Stimulated activated naive CD8-positive, alpha-beta T cell treated with anti-CD3 and anti-CD28 coated beads, Interleukin-15, Interleukin-2, amounts not matched to agents 100 ng/mL and 50 ng/mL, for 24 hours (primary cell): ENCODE measurements around the gene ASCC3.
A peak's percentile ranks its signal among the peaks of the same experiment; 100 is the strongest.

Experiments used
- H3K27ac Mint-ChIP-seq: one replicate; pipeline ENCODE4 v1.8.0; 2021; ENCODE audit warnings: mild to moderate bottlenecking, mixed read lengths
- H3K27me3 Mint-ChIP-seq: one replicate; pipeline ENCODE4 v1.8.0; 2021; ENCODE audit warnings: mixed read lengths
- H3K36me3 Mint-ChIP-seq: one replicate; pipeline ENCODE4 v1.8.0; 2021; ENCODE audit warnings: low read depth, mixed read lengths
- H3K4me1 Mint-ChIP-seq: one replicate; pipeline ENCODE4 v1.8.0; 2021; ENCODE audit warnings: low read depth, mixed read lengths
- H3K4me3 Mint-ChIP-seq: one replicate; pipeline ENCODE4 v1.8.0; 2021; ENCODE audit warnings: mild to moderate bottlenecking, mixed read lengths
- H3K9me3 Mint-ChIP-seq: one replicate; pipeline ENCODE4 v1.8.0; 2021; ENCODE audit warnings: mixed read lengths

ASCC3 gene

DNA sequence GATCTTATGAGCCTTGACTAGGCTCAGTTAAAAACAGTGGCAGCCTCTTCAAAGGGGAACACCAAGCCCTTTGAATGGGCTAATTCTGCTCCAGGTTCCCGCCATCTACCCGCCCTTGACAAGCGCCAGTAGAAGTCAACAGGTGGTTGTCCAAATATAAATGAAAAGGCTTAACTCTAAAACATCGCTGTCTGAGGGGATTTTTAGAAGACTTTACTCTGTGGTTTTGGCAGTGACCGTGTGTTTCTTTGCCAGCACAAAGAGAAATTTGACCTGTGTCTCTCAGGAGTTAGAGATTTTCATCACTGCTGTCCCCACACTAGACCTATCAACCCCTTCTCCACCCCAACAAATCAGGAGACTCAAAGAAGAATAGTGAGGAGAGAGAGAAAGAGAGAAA lies 396.7 kb downstream of the ASCC3 start:
- Mint-ChIP-seq H3K36me3 (no peaks in the 10 kb centered on the region), H3K27ac (peak overlapping the region; percentile 73)

GRCh38 chr6:100482698-100483097 lies 398.4 kb downstream of the ASCC3 start:
- peaks cover 19% of the 10 kb centered on the region for H3K27me3 Mint-ChIP-seq
- no peak overlapping the region for H3K4me3 Mint-ChIP-seq
- no peak overlapping the region for H3K27ac Mint-ChIP-seq
- peaks cover 5% of the 10 kb centered on the region for H3K4me1 Mint-ChIP-seq
- H3K9me3 Mint-ChIP-seq, result no peaks in the 10 kb centered on the region
- no peaks in the 10 kb centered on the region for H3K36me3 Mint-ChIP-seq

More for the DNA sequence above, 396.7 kb downstream of the ASCC3 start:
- H3K9me3 Mint-ChIP-seq, result no peaks in the 10 kb centered on the region
- H3K4me3 Mint-ChIP-seq, result no peak overlapping the region
- peaks cover 31% of the 10 kb centered on the region for H3K27me3 Mint-ChIP-seq
- peaks cover 5% of the 10 kb centered on the region for H3K4me1 Mint-ChIP-seq

- Mint-ChIP-seq H3K36me3 (no peaks in the 10 kb centered on the region), H3K4me1 (no peaks in the 10 kb centered on the region), H3K9me3 (no peaks in the 10 kb centered on the region), H3K4me3 (no peak overlapping the region), H3K27ac (no peak overlapping the region), H3K27me3 (peaks cover 28% of the 10 kb centered on the region)
Observed at GRCh38 chr6:100479179-100480035, 401.7 kb downstream of the ASCC3 start.

GRCh38 chr6:100475554-100476320 lies 405.4 kb downstream of the ASCC3 start:
- Mint-ChIP-seq H3K36me3 (no peaks in the 10 kb centered on the region), H3K4me1 (peaks cover 10% of the 10 kb centered on the region), H3K4me3 (no peak overlapping the region), H3K9me3 (peaks cover 3% of the 10 kb centered on the region), H3K27ac (no peak overlapping the region), H3K27me3 (peaks cover 54% of the 10 kb centered on the region)

DNA sequence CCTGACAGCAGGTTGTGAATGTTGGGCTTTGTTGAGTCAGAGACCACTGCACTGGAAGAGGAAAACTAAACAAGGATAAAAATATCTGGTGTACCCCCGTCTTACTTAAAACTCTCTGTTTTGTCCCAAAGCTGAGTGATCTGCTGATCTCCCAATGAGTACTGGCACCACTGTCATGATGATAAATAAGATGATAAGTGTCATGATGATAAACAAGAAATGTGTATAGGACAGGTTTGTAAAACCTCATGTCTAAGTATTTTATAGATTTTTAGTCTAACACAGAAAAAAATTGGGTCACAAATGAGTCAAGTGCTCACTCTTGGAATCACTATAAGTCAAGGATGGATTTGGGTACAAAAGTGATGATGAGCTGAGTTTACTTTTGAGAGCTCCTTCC lies 407.9 kb downstream of the ASCC3 start:
- peaks cover 76% of the 10 kb centered on the region for H3K27me3 Mint-ChIP-seq

GRCh38 chr6:100472674-100473073 lies 408.5 kb downstream of the ASCC3 start:
- Mint-ChIP-seq H3K4me3 (no peak overlapping the region), H3K27me3 (peaks cover 81% of the 10 kb centered on the region), H3K27ac (no peak overlapping the region), H3K4me1 (peaks cover 14% of the 10 kb centered on the region), H3K9me3 (peaks cover 7% of the 10 kb centered on the region), H3K36me3 (peaks cover 5% of the 10 kb centered on the region)

More for the DNA sequence above, 407.9 kb downstream of the ASCC3 start:
- no peak overlapping the region for H3K4me3 Mint-ChIP-seq
- H3K9me3 Mint-ChIP-seq, result peaks cover 3% of the 10 kb centered on the region
- no peak overlapping the region for H3K27ac Mint-ChIP-seq
- no peaks in the 10 kb centered on the region for H3K36me3 Mint-ChIP-seq
- H3K4me1 Mint-ChIP-seq, result peaks cover 10% of the 10 kb centered on the region

DNA sequence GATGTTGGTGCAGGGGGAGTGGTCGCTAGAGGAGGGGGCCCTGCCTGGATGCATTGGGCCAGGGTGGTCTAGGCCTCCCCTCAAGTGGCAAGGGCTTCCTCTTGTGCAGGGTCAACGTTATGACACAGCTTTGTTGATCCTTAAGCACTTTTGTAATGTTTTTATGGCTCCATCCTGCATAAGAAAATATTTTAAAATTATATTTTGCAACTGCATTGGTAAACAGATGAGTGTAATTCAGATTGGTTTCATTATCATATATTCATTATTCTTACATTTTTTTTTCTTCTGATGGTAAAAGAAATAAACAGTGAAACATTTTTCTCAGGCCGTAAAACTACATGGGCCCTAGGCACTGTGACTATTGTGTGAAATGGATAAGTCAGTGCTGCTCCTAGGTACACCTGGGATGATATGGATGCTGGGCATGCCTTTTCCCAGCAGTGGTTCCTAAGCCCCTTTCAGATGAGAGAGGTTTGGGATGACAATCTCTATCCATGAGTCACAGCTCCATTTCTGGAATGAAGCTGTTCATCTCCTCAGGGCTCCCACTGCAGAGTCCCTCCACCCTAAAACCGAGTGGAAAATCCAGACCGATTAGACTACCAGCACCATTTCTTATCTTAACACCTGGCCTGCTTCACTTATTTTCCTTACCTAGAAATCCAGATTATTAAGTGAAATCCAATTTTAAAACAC lies 410.6 kb downstream of the ASCC3 start:
- H3K4me3 Mint-ChIP-seq, result no peak overlapping the region
- H3K9me3 Mint-ChIP-seq, result peaks cover 12% of the 10 kb centered on the region
- H3K27me3 Mint-ChIP-seq, result peaks cover 88% of the 10 kb centered on the region
- H3K36me3 Mint-ChIP-seq, result peaks cover 11% of the 10 kb centered on the region
- H3K27ac Mint-ChIP-seq, result no peak overlapping the region
- H3K4me1 Mint-ChIP-seq, result peaks cover 26% of the 10 kb centered on the region

DNA sequence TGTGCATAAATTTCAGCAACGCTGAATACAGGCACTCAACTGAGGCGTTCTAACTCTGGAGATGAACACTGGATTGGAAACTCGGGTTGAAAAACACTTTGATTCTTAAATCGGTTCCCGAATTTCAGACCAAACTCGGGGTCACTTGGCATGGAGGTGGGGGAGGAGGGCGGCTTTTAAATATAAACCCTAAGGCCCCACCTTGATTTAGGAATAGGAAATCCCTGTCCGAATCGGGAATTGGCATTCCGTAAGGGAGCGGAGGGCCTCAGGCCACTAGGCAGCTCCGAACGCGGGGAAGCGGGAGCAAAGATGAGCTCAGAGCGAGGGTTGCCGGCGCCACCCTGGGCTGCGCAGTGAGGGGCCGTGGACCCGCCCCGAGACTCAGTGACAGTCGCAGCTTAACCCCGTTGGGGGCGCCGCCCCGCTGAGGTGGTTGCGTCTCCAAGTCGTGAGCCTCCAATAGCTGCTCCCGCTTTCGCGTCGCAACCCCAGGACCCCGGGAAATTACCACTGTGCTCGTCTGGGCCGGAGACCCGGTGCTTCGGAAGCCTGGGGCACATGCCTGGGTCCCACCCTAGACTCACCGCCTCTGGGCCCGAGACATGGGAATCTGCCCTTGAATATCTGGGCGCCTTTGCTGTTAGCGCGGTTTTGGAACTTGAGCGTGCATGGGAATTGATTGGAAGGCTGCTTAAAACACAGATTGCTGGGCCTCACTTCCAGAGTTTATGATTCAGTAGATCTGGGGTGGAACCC lies 411.8 kb downstream of the ASCC3 start:
- peaks cover 12% of the 10 kb centered on the region for H3K9me3 Mint-ChIP-seq
- no peak overlapping the region for H3K4me3 Mint-ChIP-seq
- H3K27me3 Mint-ChIP-seq, result peaks cover 89% of the 10 kb centered on the region
- H3K36me3 Mint-ChIP-seq, result peaks cover 11% of the 10 kb centered on the region
- H3K27ac Mint-ChIP-seq, result no peak overlapping the region
- H3K4me1 Mint-ChIP-seq, result peaks cover 30% of the 10 kb centered on the region

DNA sequence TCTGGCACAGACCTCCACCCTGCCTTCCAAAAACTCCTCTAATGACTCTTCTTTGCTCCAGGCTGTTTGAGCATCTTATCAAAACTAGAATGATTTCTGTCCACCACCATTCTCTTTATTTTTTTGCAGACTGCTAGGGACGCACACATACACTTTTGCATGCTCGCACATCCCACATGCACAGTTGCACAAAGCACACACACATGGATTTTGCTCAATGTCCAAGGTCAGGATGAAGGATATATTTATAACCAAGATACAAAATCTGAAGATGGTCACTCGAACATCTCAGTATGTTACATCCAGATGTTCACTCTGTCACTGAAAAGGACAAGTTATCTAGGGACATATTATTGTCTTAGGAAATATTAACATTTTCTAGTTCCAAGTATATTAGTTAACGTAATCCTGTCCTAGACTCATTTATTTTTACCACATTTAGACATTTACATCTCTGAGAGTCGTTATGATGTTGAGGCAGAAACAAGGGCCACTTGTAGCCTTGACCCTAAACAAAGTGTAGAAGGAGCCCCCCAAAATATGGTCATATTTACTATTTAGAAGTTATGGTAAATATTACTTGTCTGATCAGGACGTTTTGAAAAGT lies 413.0 kb downstream of the ASCC3 start:
- Mint-ChIP-seq H3K4me1 (peaks cover 31% of the 10 kb centered on the region), H3K27ac (no peak overlapping the region), H3K4me3 (no peak overlapping the region), H3K36me3 (peaks cover 11% of the 10 kb centered on the region), H3K9me3 (peaks cover 12% of the 10 kb centered on the region), H3K27me3 (peaks cover 88% of the 10 kb centered on the region)

GRCh38 chr6:100467129-100468015 lies 413.8 kb downstream of the ASCC3 start:
- no peak overlapping the region for H3K4me3 Mint-ChIP-seq
- peaks cover 89% of the 10 kb centered on the region for H3K27me3 Mint-ChIP-seq
- peaks cover 17% of the 10 kb centered on the region for H3K9me3 Mint-ChIP-seq
- H3K36me3 Mint-ChIP-seq, result peaks cover 11% of the 10 kb centered on the region
- H3K27ac Mint-ChIP-seq, result no peak overlapping the region
- H3K4me1 Mint-ChIP-seq, result peaks cover 24% of the 10 kb centered on the region

- peaks cover 11% of the 10 kb centered on the region for H3K36me3 Mint-ChIP-seq
- peak overlapping the region; percentile 13 for H3K4me3 Mint-ChIP-seq
- peaks cover 91% of the 10 kb centered on the region for H3K27me3 Mint-ChIP-seq
- H3K9me3 Mint-ChIP-seq, result peaks cover 21% of the 10 kb centered on the region
- H3K27ac Mint-ChIP-seq, result peak overlapping the region; percentile 31
- peaks cover 29% of the 10 kb centered on the region for H3K4me1 Mint-ChIP-seq
Observed at GRCh38 chr6:100466410-100467128, 414.6 kb downstream of the ASCC3 start.

GRCh38 chr6:100465701-100466409 lies 415.3 kb downstream of the ASCC3 start:
- peak overlapping the region; percentile 31 for H3K27ac Mint-ChIP-seq

More at GRCh38 chr6:100465701-100466409, 415.3 kb downstream of the ASCC3 start:
- Mint-ChIP-seq H3K36me3 (peaks cover 11% of the 10 kb centered on the region), H3K27me3 (peaks cover 88% of the 10 kb centered on the region), H3K9me3 (peaks cover 18% of the 10 kb centered on the region), H3K4me3 (peak overlapping the region; percentile 13), H3K4me1 (peaks cover 29% of the 10 kb centered on the region)
